HG03571 (cell line): ENCODE results near the gene DDX17.

Experiments
- ATAC-seq: cut with Tn5 transposase; IDR thresholded peaks from one replicate; pipeline ENCODE4 v1.9.1; 2021; ENCODE audit not compliant: unreplicated experiment

The DDX17 gene

DNA sequence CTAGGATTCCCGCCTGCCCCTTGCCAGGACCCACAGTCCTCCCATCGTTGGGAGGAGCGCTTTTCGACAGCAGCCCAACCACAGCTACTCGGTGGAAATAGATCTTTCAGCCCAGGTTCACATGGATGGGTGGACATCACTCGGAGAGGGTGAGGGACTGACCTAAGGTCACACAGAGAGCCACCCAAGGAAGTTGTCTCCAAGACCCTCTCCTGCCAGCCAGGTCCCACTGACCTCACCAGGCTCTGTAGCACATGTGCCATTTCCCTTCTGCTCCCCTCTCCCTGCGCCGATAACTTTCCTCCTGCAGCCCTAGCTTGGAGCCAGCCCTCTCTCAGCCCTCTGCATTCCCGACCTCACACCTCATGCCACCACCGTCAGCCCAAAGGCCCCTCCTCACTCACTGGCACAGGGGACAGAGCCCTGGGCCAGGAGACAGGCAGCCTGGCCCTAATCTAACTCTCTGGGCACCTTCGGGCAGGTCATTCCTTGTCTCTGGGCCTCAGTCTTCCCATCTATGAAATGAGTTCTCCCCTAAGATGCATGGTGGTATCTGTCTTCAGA, 55.8 kb downstream of the DDX17 start:
- ATAC-seq: no peak

DNA sequence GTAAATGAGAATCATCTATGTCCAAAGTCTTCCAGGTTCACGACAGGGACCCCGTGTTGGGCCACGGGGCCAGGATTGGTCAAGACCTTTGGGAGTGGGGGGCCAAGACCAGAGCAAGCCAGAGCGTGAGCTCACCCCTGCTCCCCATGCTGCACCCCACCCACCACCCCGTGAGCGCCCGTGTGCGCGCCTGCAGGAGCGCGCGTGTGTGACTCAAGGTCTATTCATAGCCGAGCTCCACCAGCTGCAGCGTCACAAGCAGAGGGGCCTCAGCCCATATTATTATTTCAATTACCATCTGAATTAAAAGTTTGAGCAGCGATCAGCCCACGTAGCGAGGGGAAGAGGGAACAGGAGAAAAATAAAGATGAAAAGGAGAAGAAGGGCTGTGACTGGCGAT, 56.3 kb downstream of the DDX17 start:
- no peak for ATAC-seq

DNA sequence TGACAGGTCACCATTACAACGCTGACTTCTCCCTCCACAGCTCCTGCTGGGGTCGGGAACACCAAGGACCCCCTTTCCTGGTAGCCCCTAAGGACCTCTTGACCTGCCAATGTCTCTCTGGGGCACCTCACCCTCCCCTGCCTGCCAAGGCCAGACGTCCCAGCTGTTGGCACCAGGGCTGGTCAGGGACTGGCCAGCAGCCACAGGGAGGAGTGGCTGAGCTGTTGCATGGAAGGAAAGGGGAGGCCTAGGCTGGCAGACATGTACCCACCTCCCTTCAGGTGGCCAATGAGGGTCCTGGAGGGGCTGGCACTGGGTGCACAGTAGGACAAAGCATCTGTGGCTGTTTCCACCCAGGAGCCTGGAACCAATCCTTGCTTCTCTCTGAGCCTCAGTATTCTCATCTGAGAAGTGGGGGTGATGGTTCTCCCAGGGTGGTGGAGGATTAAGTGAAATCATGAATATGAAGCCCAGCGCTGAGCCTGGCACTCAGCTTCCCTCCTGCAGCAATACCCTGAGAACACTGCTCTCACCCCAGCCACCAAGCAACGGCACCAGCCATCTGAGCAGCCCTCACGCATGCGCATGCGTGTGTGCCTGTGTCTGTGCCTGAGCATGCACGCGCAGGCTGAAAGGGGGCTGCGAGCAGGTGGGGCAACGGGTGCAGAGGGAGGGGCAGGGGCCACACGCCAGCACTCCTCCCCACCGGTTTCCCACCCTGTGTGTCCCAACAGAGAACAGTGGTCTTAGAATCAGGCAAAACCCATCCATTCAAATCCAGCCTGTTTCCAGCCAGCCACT, 57.0 kb downstream of the DDX17 start:
- ATAC-seq: no peak

DNA sequence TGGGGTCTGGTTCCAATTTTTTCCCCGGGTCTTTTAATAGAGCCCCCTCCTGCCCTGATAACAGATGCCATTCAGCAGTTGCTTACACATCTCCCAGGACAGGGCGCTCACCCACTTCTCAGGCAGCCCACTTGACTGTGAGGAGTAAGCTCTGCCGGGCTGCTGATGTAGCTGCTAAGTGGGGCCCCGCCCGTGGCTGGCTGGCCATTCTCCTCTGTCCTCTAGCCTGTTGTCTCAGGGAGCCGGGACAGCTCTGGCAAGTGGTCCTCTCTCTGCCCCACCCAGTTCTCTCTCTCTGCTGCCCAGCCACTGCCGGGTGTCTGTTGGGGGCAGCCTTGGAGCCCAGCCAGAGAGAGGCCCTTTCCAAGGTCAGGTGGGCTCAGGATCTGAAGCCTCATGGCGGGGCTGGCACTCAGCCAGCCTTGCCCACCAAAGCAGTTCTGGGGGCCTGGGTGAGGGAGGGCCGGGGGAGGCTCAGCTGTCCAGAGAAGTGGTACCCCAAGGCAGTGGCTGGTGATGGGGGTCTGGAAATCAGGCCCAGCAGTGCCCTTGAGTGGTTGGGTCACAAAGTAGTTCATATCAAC, 60.0 kb downstream of the DDX17 start:
- no peak for ATAC-seq

DNA sequence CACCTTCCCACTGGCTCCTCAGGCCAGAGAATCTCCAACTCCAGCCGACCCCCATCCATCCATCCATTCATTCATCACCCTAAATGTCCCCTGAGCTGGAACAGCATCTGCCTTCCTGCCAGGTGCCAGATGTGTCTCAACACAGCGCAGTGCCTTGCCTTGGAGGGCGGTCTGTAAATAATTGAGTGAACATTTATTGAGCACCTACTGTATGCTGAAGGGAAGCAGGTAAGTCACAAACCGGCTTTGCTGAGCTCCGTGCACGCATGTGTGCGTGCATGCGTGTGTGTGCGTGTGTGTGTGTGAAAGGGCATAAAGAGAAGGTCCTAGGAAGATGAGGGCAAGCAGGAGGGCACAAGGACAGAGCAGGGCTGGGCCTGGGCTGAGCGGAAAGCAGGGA, 61.3 kb downstream of the DDX17 start:
- no peak for ATAC-seq

DNA sequence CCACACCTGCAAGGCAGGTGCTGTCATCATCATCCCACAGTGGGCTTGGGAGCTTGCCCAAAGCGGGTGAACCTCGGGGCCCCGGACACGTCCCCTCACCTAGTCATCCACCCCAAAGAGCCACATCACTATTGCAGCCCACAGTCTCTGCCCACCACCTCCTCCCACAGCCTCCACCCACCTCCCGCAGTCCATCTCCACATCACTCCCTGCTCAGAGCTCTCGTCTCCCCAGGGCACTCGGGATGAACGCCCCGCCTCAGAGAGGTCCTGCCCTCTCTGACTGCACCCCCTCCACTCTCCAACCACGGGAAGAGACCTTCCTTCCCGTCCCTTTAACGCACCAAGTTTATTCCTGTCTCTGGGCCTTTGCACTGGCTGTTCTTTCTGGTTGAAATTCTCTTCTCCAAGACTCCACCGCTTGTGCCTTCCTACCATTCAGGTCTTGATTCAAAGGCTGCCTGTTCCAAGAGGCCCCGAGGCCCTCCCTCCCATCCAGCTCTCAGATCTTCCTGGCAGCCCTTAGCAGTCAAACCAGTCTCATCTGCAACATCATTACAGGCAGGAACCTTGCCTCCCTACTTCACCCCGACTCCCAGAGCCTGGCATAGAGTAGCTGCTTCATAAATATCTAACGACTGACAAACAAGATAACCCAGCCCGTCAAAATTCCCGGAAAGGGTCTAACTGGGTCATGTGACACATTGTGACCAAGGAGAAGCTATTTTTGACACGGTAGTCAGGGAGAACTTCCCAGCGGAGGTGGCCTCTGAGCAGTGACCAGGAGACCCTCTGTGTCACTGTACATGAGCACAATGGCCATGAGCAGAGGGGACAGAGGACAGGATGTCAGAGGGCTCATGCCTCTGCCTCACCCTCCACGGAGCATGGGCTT, 62.2 kb downstream of the DDX17 start:
- ATAC-seq: no peak

DNA sequence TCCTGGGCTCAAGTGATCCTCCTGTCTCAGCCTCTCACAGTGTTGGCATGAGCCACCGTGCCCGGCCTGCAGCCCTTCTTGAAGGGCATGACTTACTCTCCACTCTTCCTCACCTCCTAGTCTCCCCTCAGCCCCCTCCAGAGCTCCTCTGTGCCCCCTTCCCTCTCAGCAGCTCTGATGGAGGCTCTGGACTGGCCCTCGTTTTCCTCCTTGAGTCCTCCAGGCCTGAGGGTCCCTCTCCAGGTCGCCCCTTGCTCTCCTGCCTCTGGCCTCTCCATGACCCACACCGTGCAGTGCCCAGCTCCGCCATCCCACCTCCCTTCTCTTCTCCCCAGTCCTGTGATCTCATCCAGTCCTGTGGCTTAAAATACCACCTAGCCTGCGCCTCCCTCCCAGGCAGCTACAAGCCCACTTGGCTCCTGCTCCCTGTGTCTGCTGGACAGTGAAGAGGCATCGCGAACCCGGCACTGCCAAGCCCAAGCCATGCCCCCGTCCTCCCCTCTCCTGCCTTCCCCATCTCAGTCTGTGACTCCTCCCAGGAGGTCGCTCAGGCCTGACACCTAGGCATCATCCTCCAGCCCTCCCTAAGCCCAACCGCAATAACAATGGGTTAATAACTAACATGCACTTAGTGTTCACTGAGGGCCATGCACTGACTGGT, 63.0 kb downstream of the DDX17 start:
- ATAC-seq: no peak

DNA sequence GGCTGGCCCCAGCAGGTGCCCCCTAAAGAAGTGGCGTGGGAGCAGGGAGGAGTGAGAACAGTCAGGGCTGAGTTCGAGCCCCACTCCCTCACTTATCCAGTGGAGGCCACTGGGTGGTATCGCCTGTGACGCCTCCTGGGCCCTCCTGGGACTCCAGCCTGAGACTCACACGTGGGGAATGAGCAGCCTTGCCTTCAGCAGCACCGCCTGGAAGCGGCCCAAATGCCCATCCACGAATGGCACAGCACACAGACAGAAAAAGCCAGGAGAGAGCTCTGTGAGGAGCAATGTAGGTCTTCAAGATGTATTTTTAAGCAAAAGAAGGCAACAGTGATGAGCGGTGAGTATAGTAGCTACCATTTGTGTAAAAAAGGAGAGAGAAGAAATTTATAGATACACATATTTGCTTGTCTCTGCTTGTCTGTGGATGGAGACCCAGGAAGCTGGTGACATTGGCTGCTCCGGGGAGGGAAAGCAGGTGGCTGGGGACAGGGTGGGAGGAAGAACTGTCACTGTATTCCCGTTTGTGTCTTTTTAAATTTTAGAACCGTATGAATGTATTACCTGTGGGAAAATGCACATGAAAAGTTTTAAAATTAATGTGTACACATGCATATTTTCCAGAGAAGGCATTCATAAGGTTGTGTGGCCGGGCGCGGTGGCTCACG, 64.4 kb downstream of the DDX17 start:
- no peak for ATAC-seq

DNA sequence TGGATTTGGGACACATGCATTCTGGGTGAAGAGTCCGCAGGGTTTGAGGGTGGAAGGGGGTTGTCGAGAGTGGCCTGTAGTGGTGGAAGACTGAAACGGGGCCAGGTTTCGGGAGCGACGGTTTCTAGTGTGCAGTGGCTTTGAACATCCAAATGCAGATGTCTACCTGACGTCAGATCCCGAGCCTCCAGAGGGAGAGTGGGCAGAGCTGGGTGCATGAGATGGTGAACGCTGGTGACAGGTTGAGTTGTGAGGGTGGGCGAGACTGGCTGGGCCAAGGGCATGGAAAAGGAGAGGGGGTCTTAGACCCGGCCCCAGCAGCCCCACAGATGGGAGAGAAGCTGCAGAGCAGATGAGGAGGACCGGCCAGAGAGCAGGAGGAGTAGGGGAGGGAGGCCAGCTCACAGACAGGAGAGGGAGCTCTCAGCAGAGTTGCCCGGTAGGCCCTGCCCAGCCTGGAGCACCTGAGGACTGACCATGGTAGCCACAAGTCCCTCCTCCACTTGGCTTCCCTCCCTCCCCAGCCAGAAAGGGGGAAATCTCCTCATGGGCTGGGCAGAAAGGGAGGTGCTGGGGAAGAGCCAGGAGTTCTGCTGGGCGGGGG, 65.3 kb downstream of the DDX17 start:
- no peak for ATAC-seq

DNA sequence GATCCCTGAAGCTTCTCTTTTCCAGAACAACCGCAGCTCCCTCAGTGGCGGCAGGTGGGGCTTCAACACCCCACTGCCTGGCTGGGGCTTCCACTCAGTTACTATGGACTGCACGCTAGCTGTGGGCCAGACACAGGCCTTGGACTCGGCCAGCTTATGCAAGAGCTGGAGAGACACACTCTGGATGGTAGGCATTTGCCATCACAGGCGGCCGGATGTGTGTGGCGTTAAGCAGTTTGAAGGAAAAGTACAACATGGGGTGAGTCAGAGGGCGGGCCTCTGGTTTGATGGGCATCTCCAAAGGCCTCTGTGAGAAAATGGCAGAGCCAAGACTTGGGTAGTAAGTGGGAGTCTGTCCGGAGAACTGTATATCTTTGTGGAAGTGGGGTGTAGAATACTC, 68.7 kb downstream of the DDX17 start:
- no peak for ATAC-seq

DNA sequence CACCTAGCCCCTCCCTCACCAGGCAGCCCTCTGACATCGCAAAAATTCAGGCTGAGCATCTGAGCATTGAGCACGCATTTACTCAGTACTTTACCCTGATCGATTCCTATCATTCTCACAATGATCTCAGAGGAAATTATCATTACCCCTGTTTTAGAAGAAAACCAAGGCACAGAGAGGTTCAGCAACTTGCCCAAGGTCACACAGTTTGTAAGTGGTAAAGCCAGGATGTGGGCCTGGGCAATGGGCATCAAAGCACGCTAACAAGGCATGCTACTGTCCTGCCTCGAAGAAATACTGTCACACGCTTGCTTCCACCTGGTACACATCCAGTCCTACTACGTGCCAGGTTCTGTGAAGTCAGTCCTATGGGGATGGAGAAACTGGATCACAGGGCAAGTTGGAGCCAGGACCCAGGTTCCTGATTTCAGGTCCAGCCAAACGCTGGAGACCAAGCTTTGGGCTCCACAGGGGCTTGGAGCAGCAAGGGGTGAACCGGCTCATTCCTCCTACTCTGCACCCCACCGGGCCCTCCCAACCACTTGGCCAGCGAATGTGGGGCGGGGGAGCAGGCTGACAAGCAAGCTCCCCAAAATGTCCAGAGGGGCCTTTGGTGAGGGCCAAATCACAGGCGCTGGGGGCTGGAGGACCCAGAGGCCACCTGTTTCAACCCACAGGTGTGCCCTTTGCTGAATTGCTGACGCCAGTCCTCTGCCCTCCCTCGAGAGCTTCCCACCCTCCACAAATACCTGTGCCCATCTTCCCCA, 69.3 kb downstream of the DDX17 start:
- no peak for ATAC-seq

DNA sequence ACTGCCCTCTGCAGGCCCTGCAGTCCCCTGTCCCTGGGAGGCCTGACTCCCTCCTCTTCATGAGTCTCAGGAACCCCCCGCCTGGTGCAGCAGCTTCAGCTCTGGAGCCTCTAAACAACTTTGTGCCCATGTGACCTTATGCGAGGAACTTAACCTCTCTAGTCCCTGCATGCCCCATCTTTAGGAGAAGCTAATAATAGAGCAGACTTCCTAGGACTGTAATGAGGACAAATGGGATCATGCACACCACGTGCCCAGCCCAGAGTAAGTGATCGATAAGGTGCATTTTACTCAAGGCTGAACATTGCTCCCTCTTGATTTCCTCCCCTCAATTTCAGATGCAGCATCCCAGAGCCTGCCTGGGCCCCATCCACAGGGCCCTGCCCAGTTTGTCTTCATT, 70.1 kb downstream of the DDX17 start:
- ATAC-seq: no peak

DNA sequence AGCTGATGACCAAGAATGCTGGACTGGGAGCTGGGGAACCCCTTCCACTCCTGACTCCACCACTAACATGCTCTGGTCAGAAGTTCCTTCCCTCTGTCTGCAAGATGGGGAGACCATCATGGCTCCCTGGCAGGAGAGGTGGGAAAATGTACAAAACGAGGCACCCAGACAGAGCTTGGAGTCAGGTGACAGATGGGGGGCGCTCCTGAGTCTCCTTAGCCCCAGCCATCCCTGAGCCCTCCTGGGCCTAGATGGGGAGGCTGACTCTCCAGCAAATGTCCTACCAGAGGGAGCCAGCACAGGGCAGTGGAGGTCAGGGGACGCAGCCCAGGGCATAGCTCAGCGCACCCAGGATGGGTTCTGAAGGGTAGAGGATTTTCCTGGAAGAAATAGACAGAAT, 71.1 kb downstream of the DDX17 start:
- no peak for ATAC-seq

DNA sequence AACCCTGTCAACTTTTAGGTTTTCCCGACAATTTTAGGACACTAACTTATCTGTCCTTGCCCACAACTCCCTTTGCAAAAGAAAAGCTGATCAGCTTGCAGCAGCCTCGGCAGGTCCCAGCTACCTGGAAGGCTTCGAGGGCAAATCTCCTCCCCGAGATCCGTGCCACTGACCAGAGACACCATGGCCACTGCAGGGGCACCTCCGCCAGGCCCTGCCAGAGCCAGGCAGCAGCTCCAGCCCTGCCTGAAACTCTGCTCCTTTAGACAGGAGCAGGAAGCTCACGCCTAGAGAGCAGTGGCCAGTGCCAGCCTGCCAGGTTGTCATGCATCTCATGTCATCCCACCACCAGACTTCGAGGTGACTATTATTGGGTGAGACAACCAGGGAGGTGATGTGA, 72.2 kb downstream of the DDX17 start:
- ATAC-seq: no peak
